NCI-H187 treated with DMSO at 0.1 percent for 48 hours (cell line): ENCODE data around the gene SDCCAG8.

Source experiments
- DNase-seq: peaks from one replicate; lab custom pipeline; 2025; lab: John Stamatoyannopoulos, UW

SDCCAG8 gene

DNA sequence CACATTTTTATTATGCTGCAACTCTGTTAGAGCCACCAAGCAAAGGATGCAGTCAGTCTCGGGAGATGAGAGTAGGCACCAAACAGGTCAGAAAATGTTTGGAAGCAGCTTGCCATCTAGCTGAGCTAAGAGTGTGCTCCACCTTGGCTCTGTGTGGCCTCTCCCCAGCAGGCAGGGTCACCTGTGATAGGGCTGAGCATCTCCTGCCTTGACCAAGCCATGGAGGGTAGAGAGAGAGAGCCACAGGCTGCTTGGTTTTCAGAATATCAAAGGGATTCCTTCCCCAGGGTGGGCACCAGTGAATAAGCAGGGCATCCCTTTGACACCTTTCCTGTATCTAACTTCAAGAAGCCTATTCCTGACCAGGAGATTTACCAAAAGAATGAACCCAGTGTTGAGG is 135.5 kb downstream of the SDCCAG8 start:
- no peak for DNase-seq

DNA sequence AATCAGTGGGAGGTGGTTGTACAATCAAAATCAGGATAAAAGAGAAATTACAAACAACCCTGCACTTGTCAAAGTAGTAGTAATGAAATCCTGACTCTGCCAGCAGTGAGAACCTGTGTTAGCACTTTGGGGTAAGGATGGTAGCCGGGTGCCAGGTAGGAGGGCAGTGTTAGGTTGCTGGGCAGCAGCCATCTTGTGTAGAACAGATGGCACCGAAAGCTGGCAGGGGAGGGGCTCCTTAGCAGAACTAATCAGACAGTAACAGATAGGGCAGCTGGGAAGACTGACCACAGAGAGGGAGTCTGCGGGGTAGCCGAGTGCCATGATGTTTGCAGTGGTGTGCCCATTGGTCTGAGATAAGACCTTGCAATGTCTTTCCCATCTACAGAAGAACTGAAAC is 137.3 kb downstream of the SDCCAG8 start:
- DNase-seq: no peak

GRCh38 chr1:243394066-243394465 is 138.2 kb downstream of the SDCCAG8 start:
- DNase-seq: no peak

DNA sequence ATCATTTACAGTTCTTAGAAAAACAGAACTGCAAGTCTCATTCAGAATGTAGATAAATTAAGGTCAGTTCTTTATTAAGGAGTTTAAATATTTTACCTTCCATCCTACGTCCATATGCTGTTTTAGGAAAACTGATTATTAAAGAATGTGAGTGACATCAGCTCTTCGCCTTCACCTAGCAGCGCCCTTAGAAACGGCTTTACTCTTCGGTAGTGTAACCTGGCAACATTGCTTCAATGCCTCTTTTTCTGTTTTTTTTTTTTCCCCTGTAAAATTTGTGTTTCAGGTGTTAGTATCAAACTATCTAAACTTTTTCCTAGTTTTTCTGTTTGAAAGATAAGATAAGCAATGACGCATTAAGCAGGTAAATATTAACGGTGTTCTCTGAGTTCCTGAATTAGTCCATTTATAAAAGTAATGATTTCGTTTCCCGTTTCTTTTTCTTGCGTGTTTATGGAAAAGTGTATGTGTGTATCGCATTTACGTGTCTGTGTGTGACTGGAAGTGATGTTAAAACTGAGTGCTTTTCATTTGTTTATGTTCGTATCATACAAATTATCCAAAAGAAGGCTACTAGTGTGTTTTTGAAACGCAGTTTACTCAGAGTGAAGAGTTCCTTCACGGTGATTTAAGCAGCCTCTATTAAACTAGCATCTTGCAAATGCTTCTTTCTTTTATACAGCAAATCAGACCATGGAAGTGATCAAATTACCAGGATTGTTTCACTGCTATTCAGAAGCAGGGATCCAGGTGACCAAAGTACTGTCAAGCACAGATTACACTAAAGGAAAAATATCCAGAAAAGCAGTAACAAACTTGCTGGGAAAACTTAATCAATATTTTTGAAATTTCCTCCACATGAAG is 139.0 kb downstream of the SDCCAG8 start:
- no peak for DNase-seq

DNA sequence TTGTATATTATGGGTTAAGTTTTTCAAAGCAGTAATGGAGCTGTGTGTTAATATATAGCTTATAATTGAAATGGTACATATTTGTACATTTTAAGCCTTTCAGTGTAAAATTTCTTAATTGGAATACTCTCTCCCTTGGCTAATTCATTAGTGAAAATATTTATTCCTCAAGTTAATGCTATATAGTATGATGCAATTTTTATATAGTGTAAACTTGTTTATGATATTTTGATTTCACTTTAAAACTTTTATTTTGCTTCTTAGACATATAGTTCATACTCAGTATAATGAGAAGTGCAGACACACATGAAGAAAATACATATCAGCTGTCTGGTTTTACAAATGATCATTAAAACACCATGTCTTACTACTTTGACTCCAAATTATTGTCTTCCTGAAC is 140.6 kb downstream of the SDCCAG8 start:
- DNase-seq: no peak

DNA sequence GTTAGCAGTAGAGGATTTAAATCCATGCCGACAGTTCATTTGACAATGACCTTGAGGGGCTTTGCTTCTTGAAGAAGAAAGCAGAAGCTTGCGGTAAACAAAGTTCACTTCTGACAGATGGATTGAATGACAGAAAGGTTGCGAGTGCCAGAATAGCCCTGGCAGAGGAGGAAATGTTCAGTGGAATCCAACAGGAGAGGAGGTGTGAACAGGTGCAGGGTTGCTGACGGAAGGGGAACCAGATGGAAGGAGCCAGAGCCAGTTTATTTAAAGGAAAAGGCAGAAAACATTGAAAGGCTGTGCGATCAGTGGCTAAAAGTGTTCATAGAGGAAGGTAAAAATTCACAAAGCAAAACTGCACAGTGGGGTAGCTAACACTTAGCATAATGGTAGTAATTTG is 141.0 kb downstream of the SDCCAG8 start:
- DNase-seq: no peak

- DNase-seq: no peak
These were observed 141.9 kb downstream of the SDCCAG8 start for GRCh38 chr1:243397613-243398321.

DNA sequence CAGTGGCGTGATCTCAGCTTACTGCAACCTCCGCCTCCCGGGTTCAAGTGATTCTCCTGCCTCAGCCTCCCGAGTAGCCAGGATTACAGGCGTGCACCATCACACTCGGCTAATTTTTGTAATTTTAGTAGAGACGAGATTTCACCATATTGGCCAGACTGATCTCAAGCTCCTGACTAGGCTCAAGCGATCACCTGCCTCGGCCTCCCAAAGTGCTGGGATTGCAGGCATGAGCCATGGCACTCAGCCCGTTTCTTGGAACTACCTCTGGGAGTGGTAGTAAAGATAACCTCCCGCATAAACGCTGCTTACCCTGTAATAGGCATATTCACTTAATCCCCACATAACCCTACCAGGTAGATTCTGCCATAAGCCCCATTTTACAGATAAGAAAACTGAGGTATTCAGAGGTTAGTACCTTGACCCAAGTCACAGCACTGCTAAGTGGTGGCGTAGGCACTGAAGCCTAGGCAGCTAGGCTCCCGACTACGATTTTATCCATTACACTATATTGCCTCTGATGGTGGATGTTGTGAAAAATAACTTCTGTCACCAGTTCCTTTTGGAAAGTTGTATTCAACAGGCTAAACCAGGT is 143.8 kb downstream of the SDCCAG8 start:
- DNase-seq: no peak

GRCh38 chr1:243402868-243403267 is 147.0 kb downstream of the SDCCAG8 start:
- DNase-seq: no peak

- DNase-seq: no peak
These were observed 150.6 kb downstream of the SDCCAG8 start for GRCh38 chr1:243406424-243406823.

DNA sequence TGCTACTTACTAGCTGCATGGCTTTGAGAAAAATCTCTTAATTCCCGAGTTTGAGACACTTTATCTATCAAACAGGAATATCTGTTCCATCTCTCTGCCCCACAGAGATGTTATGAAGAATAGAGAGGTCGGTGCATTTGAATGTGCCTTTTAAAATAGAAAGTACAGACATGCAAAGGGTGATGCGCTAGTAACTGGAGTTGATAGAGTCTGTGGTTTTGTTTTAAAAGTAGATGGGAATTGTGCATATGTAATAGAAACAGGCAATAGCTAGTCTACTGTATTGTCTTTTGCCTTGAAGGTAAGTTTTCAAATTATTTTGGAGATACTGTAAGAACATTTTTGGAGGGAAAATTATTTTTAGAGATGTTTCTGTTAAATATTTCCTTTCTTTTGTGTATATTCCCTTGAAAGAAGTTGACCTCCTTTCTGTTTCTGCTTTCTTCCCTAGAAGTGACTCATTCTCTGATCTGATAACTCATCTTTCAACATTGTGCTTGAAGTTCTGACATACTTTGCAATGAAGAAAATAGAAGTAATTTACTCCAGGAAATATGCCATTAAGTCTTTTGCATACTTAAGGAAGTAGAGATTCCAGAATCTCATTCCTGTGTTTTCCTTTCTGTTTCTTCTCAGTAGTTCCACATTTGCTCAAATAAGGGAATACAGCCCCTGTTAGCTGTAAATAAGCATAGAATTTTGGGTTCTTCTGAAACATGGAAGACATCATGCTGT is 151.6 kb downstream of the SDCCAG8 start:
- no peak for DNase-seq

- DNase-seq: no peak
These were observed 152.6 kb downstream of the SDCCAG8 start for GRCh38 chr1:243408479-243408878.

DNA sequence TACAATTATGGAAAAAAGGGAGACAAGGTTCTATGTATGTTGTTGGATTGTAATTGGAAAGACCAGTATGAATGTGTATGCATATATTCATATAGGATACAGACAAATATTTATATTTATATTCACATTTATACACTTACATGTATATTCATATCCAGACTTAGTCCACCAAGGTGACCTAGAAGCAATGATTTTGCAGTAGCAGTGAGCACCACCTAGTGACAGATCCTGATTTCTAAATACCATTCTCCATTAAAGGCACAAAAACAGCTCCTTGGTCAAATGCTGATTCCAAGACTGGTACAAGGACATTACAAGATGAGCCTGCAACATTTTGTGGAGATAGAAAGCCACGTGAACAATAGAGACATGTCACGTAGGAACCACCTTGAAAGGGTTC is 153.4 kb downstream of the SDCCAG8 start:
- DNase-seq: no peak

- DNase-seq: no peak
These were observed 155.6 kb downstream of the SDCCAG8 start for GRCh38 chr1:243411472-243411871.

DNA sequence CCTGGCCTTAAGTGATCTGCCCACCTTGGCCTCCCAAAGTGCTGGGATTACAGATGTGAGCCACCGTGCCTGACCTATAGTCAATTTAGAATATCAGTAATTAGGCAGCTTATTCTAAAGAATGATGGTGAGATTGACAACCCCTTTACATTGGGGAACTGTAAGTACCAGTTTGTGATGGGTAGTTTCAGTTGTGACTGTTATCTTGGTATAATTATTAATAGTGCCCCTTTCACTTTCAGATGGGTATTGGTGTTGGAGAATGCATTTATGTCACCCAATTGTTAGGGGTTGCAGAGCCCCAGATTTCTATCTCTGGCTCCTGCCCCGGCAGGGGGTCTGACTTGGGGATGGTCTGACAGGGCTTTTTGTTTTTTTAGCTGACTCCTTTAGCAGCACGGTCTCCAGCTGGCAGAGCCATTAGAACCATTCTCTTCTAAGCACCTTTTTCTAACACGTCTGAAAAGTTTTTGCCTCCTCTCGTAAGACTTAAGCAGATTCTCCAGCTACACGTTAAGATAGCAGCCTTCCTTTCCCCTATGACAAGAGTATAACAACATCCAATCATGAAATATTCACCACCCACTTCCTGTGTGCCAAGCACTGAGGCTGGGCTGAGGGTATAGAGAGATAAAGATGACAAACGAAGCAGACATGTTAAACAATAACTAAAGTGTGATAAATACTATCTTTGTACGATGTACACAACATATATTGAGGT is 157.8 kb downstream of the SDCCAG8 start:
- no peak for DNase-seq

- no peak for DNase-seq
These were observed 158.3 kb downstream of the SDCCAG8 start for GRCh38 chr1:243414152-243414494.

DNA sequence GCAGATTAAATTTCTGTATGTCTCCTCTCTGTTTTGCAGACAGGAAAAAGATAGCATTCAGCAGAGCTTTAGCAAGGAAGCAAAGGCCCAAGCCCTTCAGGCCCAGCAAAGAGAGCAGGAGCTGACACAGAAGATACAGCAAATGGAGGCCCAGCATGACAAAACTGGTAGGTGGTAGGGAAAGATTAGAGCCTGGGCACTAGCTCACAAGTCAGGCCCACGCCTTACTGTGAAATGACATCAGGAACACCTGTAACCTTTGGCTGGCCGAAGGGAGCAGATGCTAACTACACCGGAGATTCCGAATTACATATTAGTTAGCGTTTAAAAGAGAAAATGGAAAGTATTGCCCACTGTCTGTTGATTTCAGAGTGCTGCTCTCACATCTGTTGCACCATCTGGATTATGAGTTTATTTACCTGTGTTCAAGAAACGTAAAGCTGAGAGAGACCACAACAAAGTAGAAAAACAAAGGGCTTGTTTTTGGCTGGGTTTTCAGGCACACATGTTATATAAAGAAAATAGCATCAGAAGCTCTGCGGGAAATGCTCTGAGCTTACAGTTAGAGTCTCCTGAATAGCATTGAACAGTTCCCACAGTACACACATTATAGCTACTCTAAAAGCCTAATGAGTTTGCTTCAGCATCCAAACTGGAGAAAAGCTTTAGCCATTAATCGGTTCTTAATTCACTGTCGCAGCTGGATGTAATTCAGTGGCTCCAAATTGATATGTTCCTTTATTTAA is 160.0 kb downstream of the SDCCAG8 start:
- DNase-seq: no peak

GRCh38 chr1:243416495-243416894 is 160.7 kb downstream of the SDCCAG8 start:
- DNase-seq: no peak

GRCh38 chr1:243420016-243420945 is 164.4 kb downstream of the SDCCAG8 start:
- no peak for DNase-seq
